GM21529 (cell line): Measurements from ENCODE around the gene LIN54.
"Not testable (repeated sequence)": the region's sequence is repeated elsewhere in the genome, so short reads cannot be mapped to it uniquely, and the experiment has no call there.

Experiments
- ATAC-seq: cut with Tn5 transposase; IDR thresholded peaks from one replicate; pipeline ENCODE4 v1.9.1; 2021; ENCODE audit not compliant: unreplicated experiment

LIN54 gene

DNA sequence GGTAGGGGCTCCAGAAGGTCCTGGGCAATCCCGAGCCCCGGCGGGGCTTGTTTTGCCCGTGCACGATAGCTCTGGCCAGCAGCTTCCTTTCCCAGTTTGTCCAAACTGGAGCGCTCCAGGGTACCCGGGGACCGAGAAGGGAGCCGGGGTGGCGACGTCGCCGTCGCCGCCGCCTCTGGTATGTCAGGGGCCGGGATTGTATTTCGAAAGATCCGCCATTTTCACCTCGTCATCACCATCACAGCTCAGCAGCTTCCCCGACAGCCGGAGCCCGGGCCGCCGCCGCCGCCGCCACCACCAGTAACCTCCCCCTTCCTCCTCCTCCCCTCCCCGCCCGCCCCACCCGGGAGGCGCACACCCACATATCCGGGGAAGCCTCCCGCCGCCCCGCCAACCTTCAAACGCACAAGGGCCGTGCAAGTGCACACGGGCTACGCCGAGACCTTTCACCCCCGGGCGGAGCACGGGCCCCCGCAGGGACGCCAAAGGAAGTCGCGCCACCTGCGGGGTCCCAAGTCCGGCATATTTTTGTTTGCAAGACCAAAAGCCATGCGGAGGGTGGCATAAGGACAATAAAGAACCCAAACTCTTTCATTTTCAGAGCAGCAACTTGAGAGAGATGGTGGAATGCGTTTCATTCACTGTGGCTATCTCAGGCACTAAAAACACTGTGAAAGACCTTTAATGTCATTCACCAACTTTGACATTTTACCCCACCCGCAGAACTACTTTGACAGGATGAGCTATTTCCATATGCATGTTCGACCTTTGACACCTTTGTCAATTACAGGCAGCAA, at the start of gene LIN54:
LIN54 (minus strand) TSS at position 302 of the 797 bp plus-strand sequence. CDS start 25,979 bp downstream, outside the sequence.
- peak; percentile 39 for ATAC-seq

- ATAC-seq, result no peak
Measured at GRCh38 chr4:83054928-83055327, 44.3 kb upstream of the LIN54 start.

- not testable (repeated sequence) for ATAC-seq
Measured at GRCh38 chr4:83048781-83049180, 38.2 kb upstream of the LIN54 start.

DNA sequence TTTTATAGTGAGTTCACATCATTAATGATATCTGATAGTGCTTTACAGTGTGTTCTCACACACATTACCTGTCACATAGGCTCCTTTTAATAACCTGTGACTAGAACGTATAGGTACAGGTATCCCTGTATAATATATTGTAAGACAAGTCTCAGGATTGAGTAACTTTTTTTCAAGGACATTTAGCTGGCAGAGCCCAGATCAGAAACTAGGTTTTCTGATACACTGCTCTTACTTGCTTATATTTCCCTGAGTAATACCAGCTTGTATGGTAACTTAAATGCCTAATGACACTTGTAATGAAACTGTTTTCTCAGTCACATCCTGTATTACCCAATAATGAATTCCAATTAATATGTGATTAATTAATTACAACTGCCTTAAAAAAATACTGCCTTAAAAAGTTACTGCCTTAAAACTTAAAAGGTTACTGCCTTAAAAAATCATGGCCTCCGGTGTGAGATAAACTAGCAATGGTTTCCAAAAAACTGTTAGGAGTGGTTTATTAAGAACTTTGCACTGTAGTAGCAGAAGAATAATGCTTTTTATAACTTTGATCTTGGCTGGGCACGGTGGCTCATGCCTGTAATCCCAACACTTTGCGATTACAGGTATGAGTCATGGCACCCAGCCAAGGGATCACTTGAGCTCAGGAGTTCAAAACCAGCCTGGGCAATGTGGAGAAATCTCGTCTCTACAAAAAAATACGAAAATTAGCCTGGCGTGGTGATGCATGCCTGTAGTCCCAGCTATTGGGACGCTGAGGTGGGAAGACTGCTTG, 36.3 kb upstream of the LIN54 start:
- ATAC-seq, result no peak

- ATAC-seq, result no peak
Measured at GRCh38 chr4:83043801-83044407, 33.3 kb upstream of the LIN54 start.

- not testable (repeated sequence) for ATAC-seq
Measured at GRCh38 chr4:83043157-83043556, 32.5 kb upstream of the LIN54 start.

DNA sequence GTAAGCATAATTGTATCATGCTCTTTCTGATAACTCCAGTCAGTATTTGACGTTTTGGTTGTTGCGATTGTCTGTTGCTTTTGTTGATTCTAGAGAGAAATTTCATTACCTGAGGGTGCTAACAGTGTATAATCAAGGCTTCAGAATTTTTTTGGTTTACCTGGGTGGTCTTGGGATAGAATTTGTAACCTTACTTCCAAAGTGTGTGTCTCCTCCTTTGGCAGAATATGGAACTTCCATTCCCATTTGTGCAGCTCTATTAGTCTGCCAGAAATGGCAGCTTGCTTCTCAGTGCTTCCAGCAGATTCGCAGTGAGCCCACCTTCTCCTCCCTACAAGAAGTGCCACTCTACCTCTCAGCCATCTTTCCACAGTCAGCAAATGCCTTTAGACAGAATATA, 29.6 kb upstream of the LIN54 start:
- no peak for ATAC-seq

DNA sequence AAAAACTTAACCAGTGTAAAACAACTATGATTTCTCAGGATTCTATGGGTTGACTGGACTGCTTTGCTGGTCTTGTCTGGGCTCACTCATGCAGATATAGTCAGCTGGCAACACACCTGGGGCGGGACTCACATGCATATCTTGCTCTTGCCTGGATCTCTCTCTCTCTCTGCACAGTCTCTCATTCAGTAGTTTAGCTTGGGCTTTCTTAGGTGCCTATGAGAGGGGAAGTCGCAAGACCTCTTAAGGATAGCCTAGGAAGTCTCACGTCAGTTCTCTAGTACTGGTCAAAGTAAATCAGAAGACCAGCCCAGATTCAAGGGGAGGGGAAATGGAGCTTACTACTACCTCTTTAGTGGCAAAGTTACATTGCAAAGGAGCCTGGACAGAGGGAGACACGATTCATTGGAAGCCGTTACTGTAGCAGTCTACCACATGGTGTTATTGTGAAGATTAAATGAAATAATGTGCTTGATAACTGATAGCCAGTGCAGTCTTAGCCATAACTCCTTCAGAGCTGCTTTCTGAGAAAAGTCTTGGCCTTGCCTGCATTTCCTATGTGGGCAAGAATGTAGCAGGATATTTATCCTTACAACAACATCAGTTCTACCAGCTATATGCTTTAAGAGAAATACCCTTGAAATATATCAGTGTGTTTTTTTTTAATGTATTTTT, 26.5 kb upstream of the LIN54 start:
- no peak for ATAC-seq

GRCh38 chr4:83034630-83035494, 24.2 kb upstream of the LIN54 start, which contains the start of gene COPS4:
Gene COPS4, plus strand, starts transcription at chr4:83035183. Its CDS starts 42 bp downstream, at chr4:83035225.
- ATAC-seq, result peak; percentile 97

GRCh38 chr4:83029688-83030087, 19.1 kb upstream of the LIN54 start:
- no peak for ATAC-seq

DNA sequence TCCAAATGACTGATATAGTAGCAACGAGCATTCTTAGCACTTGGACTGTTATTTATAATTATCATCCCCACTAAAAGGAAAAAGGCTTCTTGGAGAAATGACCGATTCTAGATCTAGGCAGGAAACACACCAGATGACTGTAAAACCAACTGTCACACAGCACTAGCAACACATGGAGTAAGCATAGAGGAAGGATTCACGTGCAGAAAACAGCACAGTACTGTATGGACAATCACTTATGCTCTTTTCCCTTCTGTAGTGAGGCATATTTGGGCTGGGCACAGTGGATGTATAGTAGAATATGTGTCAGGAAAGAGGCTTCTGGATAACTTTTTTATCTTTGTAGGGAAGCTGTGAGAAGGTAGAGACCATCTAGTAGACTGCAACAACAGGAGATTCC, 18.4 kb upstream of the LIN54 start:
- ATAC-seq, result no peak

DNA sequence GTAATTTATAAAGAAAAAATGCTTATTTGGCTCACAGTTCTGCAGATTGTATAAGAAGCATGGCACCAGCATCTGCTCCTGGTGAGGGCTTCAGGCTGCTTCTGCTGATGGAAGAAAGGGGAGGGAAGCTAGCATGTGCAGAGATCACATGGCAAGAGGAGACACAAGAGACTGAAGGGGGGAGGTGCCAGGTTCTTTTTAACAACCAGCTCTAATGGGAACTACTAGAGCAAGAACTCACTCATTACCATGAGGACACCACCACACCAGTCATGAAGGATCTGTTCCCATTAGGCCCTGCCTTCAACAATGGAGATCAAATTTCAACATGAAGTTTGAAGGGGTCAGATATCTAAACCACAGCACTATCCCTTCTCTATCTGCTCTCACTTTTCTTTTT, 14.9 kb upstream of the LIN54 start:
- ATAC-seq, result no peak

GRCh38 chr4:83024233-83024632, 13.6 kb upstream of the LIN54 start:
- ATAC-seq, result no peak

- ATAC-seq, result not testable (repeated sequence)
Measured at GRCh38 chr4:83023599-83023998, 13.0 kb upstream of the LIN54 start.

- ATAC-seq, result no peak
Measured at GRCh38 chr4:83022724-83023450, 12.3 kb upstream of the LIN54 start.

- peak; percentile 87 for ATAC-seq
Measured at GRCh38 chr4:83019794-83020494, 9.3 kb upstream of the LIN54 start.

GRCh38 chr4:83013902-83014301, 3.3 kb upstream of the LIN54 start:
- ATAC-seq, result no peak

DNA sequence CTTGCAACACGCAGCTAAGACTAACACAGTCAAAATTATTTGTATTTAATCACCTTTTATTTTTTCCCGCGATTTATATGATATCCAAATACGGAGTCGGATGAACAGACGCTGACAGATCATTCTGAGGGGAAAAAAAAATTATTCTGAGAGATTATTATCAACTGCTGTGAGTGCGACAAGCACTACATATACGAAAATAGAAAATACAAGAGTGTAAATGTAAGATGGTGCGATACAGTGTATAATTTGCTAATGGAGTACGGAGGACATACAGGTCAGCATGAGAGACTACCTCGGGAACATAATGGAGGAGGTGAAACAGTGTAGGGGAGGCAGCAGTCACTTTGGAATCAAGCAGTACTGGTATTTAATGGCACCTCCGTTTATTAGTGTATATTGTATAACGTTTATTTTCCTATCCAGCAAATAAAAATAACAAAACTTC, 2.8 kb upstream of the LIN54 start:
- ATAC-seq, result no peak
